H9 (cell line): ENCODE data around the gene NSUN7. TPM values are rescaled to one million over a fixed set of nuclear protein-coding genes. Genes with fewer than 3 reads are reported as not detected.

Experiments used
- DNase-seq: peaks from one replicate; pipeline ENCODE4 v3.0.0-alpha.2; 2017
- H2AFZ ChIP-seq: one replicate; pipeline ENCODE4 v1.6.1; 2013; ENCODE audit warnings: mild to moderate bottlenecking, low read length, control low read depth, moderate library complexity
- H2AK5ac ChIP-seq: 2 replicates; pipeline ENCODE4 v1.6.1; 2013; ENCODE audit warnings: low read length, control low read depth, mixed read lengths; ENCODE audit not compliant: insufficient read length
- H2BK120ac ChIP-seq: one replicate; pipeline ENCODE4 v1.6.1; 2013; ENCODE audit warnings: low read depth, mild to moderate bottlenecking, low read length, control low read depth, inconsistent platforms; ENCODE audit not compliant: poor library complexity, severe bottlenecking
- H2BK12ac ChIP-seq: 2 replicates; pipeline ENCODE4 v1.6.1; 2013; ENCODE audit warnings: low read length, control low read depth, mixed read lengths, low read depth; ENCODE audit not compliant: insufficient read length
- H2BK15ac ChIP-seq: 2 replicates; pipeline ENCODE4 v1.6.1; 2013; ENCODE audit warnings: low read depth, low read length, control low read depth
- H2BK20ac ChIP-seq: one replicate; pipeline ENCODE4 v1.6.1; 2013; ENCODE audit warnings: low read depth, mild to moderate bottlenecking, low read length, control low read depth, inconsistent platforms; ENCODE audit not compliant: poor library complexity, severe bottlenecking
- H2BK5ac ChIP-seq: 2 replicates; pipeline ENCODE4 v1.6.1; 2013; ENCODE audit warnings: low read length, control low read depth, mixed read lengths; ENCODE audit not compliant: insufficient read length
- H3K14ac ChIP-seq: 2 replicates; pipeline ENCODE4 v1.6.1; 2013; ENCODE audit warnings: low read length, control low read depth; ENCODE audit not compliant: insufficient read depth
- H3K18ac ChIP-seq: 2 replicates; pipeline ENCODE4 v1.6.1; 2013; ENCODE audit warnings: low read depth, mild to moderate bottlenecking, mixed read lengths, low read length, control low read depth; ENCODE audit not compliant: insufficient read length
- H3K23ac ChIP-seq: 2 replicates; pipeline ENCODE4 v1.6.1; 2013; ENCODE audit warnings: low read length, control low read depth, mixed read lengths, low read depth; ENCODE audit not compliant: insufficient read length
- H3K23me2 ChIP-seq: 2 replicates; pipeline ENCODE4 v1.6.1; 2013; ENCODE audit warnings: low read depth, mild to moderate bottlenecking, mixed read lengths, low read length, control low read depth; ENCODE audit not compliant: insufficient read length, poor library complexity, severe bottlenecking
- H3K27ac ChIP-seq: 2 replicates; pipeline ENCODE4 v1.5.1; 2013; ENCODE audit warnings: low read length, control low read depth, mixed read lengths, low read depth; ENCODE audit not compliant: insufficient read length
- H3K27me3 ChIP-seq: 2 replicates; pipeline ENCODE4 v1.6.1; 2013; ENCODE audit warnings: low read length, control low read depth, inconsistent platforms; ENCODE audit not compliant: insufficient read depth
- H3K4ac ChIP-seq: 2 replicates; pipeline ENCODE4 v1.6.1; 2013; ENCODE audit warnings: low read depth, mild to moderate bottlenecking, control low read depth, inconsistent platforms, low read length, moderate library complexity
- H3K4me1 ChIP-seq: 2 replicates; pipeline ENCODE4 v1.6.1; 2013; ENCODE audit warnings: low read length, control low read depth, inconsistent platforms; ENCODE audit not compliant: insufficient read depth
- H3K4me2 ChIP-seq: 2 replicates; pipeline ENCODE4 v1.6.1; 2013; ENCODE audit warnings: low read length, control low read depth, mixed read lengths; ENCODE audit not compliant: insufficient read length, insufficient read depth
- H3K56ac ChIP-seq: 2 replicates; pipeline ENCODE4 v1.6.1; 2013; ENCODE audit warnings: low read depth, mild to moderate bottlenecking, mixed read lengths, low read length, control low read depth; ENCODE audit not compliant: insufficient read length
- H3K79me1 ChIP-seq: 2 replicates; pipeline ENCODE4 v1.6.1; 2013; ENCODE audit warnings: low read depth, mild to moderate bottlenecking, moderate library complexity, low read length, control low read depth, inconsistent platforms; ENCODE audit not compliant: insufficient read depth, poor library complexity, severe bottlenecking
- H3K79me2 ChIP-seq: 2 replicates; pipeline ENCODE4 v1.6.1; 2013; ENCODE audit warnings: low read length, control low read depth, inconsistent platforms; ENCODE audit not compliant: insufficient read depth
- H3K9ac ChIP-seq: 2 replicates; pipeline ENCODE4 v1.6.1; 2013; ENCODE audit warnings: low read length, control low read depth, mixed read lengths; ENCODE audit not compliant: insufficient read length; ENCODE audit errors: extremely low read depth
- H3K9me3 ChIP-seq: one replicate; pipeline ENCODE4 v1.6.1; 2013; ENCODE audit warnings: low read depth, low read length, inconsistent platforms; ENCODE audit not compliant: control insufficient read depth
- H3T11ph ChIP-seq: one replicate; pipeline ENCODE4 v1.6.1; 2013; ENCODE audit warnings: mild to moderate bottlenecking, low read length, control low read depth, inconsistent platforms
- H4K20me1 ChIP-seq: one replicate; pipeline ENCODE4 v1.6.1; 2013; ENCODE audit not compliant: control insufficient read depth, insufficient read length, insufficient read depth
- H4K5ac ChIP-seq: 2 replicates; pipeline ENCODE4 v1.6.1; 2013; ENCODE audit warnings: low read depth, mild to moderate bottlenecking, mixed read lengths, low read length, control low read depth; ENCODE audit not compliant: insufficient read length
- H4K8ac ChIP-seq: replicated peaks from 2 replicates; pipeline ENCODE4 v1.6.1; 2013; ENCODE audit warnings: low read length, control low read depth, mixed read lengths, low read depth; ENCODE audit not compliant: insufficient read length
- H4K91ac ChIP-seq: 2 replicates; pipeline ENCODE4 v1.6.1; 2013; ENCODE audit warnings: low read depth, mild to moderate bottlenecking, moderate library complexity, mixed read lengths, low read length, control low read depth; ENCODE audit not compliant: insufficient read length
- H3K27ac Mint-ChIP-seq, 3 experiments: 2 replicates in 2 of 3; 3 replicates in 1 of 3; pipeline ENCODE4 v1.8.0; 2020 to 2021; ENCODE audit warnings: mixed read lengths in 3 of 3, mild to moderate bottlenecking in 1 of 3, moderate library complexity in 1 of 3
- H3K27me3 Mint-ChIP-seq: 2 replicates; pipeline ENCODE4 v1.8.0; 2021; ENCODE audit warnings: low read depth, mild to moderate bottlenecking, moderate library complexity, mixed read lengths
- H3K36me3 Mint-ChIP-seq, 3 experiments: 2 replicates in 2 of 3; 3 replicates in 1 of 3; pipeline ENCODE4 v1.8.0; 2020 to 2021; ENCODE audit warnings: low read depth in 3 of 3, mixed read lengths in 3 of 3; ENCODE audit not compliant: insufficient read depth in 1 of 3
- H3K4me1 Mint-ChIP-seq, 2 experiments: 2 replicates each; pipeline ENCODE4 v1.8.0; 2020; ENCODE audit warnings: mixed read lengths in 2 of 2
- H3K4me3 Mint-ChIP-seq, 2 experiments: 2 replicates in 1 of 2; 3 replicates in 1 of 2; pipeline ENCODE4 v1.8.0; 2020 to 2021; ENCODE audit warnings: mild to moderate bottlenecking in 2 of 2, mixed read lengths in 2 of 2, moderate library complexity in 1 of 2
- H3K9me3 Mint-ChIP-seq, 2 experiments: 2 replicates in 1 of 2; 3 replicates in 1 of 2; pipeline ENCODE4 v1.8.0; 2020; ENCODE audit warnings: mild to moderate bottlenecking in 2 of 2, mixed read lengths in 2 of 2, moderate library complexity in 1 of 2
- WGBS: extraction: QIAGEN DNeasy Blood & Tissue Kit; methylation state at CpG from one replicate; pipeline ENCODE4 v1.1.7; 2013; ENCODE audit warnings: missing lambda C conversion rate, low lambda C conversion rate, mixed read lengths; ENCODE audit not compliant: insufficient read length; ENCODE audit errors: extremely low coverage; 5-methylcytosine and 5-hydroxymethylcytosine counted together
- total RNA-seq: library from RNA; stranded (reverse); gene quantifications from 2 replicates; pipeline ENCODE4 v1.2.1, GENCODE V29; 2021
- TF ChIP-seq, protein P1 (sequence below): fragments of 200-600 bp; sonication (generic); conservative IDR thresholded peaks from 3 replicates; pipeline ENCODE4 v1.8.0; 2021; ENCODE audit warnings: antibody characterized with exemption, mild to moderate bottlenecking

The NSUN7 gene
- total RNA-seq, 1 experiment from 2014 or later, result 15.9 TPM

DNA sequence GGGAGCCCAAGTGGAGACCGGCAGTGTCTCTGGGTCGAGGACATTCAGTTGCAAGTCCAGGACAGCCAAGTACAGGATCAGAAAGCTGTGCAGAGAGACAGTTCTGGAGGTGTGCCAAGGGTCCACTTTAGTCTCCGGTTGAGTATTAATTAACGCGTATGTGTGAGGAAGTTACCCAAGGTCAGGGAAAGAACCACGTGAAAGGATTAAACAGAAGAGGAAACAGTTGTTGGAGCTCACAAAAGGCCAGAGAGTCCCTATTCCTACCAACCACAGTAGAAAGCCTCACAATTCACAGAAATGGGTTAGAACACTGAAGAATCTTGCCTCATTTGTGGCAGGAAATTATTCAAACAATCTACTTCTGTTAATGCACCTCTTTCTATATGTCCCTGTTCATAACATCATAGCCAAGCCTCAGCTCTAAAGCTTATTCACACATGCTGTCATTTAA lies 17.9 kb upstream of the NSUN7 start:
- Histone ChIP-seq H3K79me1 (no peaks in the 10 kb centered on the region), H2BK15ac (no peak overlapping the region), H2AK5ac (no peak overlapping the region), H2BK12ac (no peak overlapping the region), H2BK20ac (no peak overlapping the region), H4K91ac (no peak overlapping the region), H3K79me2 (no peaks in the 10 kb centered on the region), H3K4ac (no peak overlapping the region), H3K27me3 (no peaks in the 10 kb centered on the region), H4K8ac (no peak overlapping the region), H3K9ac (no peak overlapping the region), H3K9me3 (no peaks in the 10 kb centered on the region), H2BK5ac (no peak overlapping the region), H3K4me2 (no peak overlapping the region), H2BK120ac (no peak overlapping the region), H3K4me1 (no peaks in the 10 kb centered on the region), H3T11ph (no peak overlapping the region), H4K20me1 (no peaks in the 10 kb centered on the region), H3K23ac (no peak overlapping the region), H4K5ac (no peak overlapping the region), H3K27ac (no peak overlapping the region), H3K18ac (no peak overlapping the region), H3K56ac (no peak overlapping the region), H3K14ac (no peak overlapping the region), H3K23me2 (no peaks in the 10 kb centered on the region), H2AFZ (no peak overlapping the region)
- no CpG with 5 or more reads among the region's 6 CpGs for WGBS
- H3K4me1 Mint-ChIP-seq, result peaks cover 3 to 4% of the 10 kb centered on the region in 2 experiments; a peak in 3 of 4 replicates
- no peaks in the 10 kb centered on the region for H3K27me3 Mint-ChIP-seq
- TF ChIP-seq, protein P1, sequence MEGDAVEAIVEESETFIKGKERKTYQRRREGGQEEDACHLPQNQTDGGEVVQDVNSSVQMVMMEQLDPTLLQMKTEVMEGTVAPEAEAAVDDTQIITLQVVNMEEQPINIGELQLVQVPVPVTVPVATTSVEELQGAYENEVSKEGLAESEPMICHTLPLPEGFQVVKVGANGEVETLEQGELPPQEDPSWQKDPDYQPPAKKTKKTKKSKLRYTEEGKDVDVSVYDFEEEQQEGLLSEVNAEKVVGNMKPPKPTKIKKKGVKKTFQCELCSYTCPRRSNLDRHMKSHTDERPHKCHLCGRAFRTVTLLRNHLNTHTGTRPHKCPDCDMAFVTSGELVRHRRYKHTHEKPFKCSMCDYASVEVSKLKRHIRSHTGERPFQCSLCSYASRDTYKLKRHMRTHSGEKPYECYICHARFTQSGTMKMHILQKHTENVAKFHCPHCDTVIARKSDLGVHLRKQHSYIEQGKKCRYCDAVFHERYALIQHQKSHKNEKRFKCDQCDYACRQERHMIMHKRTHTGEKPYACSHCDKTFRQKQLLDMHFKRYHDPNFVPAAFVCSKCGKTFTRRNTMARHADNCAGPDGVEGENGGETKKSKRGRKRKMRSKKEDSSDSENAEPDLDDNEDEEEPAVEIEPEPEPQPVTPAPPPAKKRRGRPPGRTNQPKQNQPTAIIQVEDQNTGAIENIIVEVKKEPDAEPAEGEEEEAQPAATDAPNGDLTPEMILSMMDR, result no peak
- no peaks in the 10 kb centered on the region for H3K9me3 Mint-ChIP-seq
- no peaks in the 10 kb centered on the region for H3K36me3 Mint-ChIP-seq
- peak overlapping the region in 1 of 3 experiments; percentile 88; a peak in 2 of 7 replicates for H3K27ac Mint-ChIP-seq
- DNase-seq, result no peak
- H3K4me3 Mint-ChIP-seq, result no peak overlapping the region
